ENCODE measurements around the gene IGHMBP2. TPM values are rescaled to one million over a fixed set of nuclear protein-coding genes. Genes with fewer than 3 reads are reported as not detected.
A peak's percentile ranks its signal among the peaks of the same experiment; 100 is the strongest.

Gene IGHMBP2
- total RNA-seq, 4 donors from 2014 or later, result 15.5 to 22.3 (median 18.1) TPM

DNA sequence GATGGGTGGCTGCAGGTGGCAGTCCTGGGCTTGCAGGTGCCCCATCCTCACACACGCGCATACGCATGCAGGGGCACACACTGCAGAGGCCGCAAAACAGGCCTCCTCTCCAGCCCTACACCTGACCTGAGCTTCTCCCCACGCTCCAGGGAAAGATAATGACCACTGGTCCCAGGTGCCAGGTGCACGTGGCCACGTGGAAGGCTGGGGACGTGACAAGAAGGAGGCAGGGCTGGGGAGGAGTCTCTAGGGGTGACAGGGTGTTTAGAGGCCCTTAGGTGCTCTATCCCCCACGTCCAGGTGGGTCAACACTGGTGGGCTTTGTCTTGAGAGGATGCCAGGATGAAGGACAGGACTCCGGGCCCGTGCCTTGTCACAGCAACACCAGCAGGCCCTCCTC, 38.5 kb upstream of the IGHMBP2 start:
- in situ Hi-C loops (cut with MboI; ENCODE audit: low sequenced_read_pairs in 4 of 4), result loop anchor here in 1 of 4 donors (25.0 kb wide), 1 partner anchor 103 kb away; the partner anchor contains the start of gene TESMIN
- Histone ChIP-seq H3K27me3 (no peaks in the 10 kb centered on the region), H3K4me3 (no peak overlapping the region), H3K9me3 (no peaks in the 10 kb centered on the region), H3K36me3 (no peaks in the 10 kb centered on the region), H3K27ac (no peak overlapping the region), H3K4me1 (no peaks in the 10 kb centered on the region)
- no peak for DNase-seq
- TF ChIP-seq, protein P1, sequence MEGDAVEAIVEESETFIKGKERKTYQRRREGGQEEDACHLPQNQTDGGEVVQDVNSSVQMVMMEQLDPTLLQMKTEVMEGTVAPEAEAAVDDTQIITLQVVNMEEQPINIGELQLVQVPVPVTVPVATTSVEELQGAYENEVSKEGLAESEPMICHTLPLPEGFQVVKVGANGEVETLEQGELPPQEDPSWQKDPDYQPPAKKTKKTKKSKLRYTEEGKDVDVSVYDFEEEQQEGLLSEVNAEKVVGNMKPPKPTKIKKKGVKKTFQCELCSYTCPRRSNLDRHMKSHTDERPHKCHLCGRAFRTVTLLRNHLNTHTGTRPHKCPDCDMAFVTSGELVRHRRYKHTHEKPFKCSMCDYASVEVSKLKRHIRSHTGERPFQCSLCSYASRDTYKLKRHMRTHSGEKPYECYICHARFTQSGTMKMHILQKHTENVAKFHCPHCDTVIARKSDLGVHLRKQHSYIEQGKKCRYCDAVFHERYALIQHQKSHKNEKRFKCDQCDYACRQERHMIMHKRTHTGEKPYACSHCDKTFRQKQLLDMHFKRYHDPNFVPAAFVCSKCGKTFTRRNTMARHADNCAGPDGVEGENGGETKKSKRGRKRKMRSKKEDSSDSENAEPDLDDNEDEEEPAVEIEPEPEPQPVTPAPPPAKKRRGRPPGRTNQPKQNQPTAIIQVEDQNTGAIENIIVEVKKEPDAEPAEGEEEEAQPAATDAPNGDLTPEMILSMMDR (IDR thresholded peaks at IDR 0.05 in 4 of 5, conservative IDR thresholded peaks at IDR 0.05 in 1 of 5), result no peak
- TF ChIP-seq POLR2A (IDR thresholded peaks at IDR 0.05), result no peak
- intact Hi-C loops (cut with DNase I; ENCODE audit: low total_unique reads), result no loop called here
- no peak for ATAC-seq

DNA sequence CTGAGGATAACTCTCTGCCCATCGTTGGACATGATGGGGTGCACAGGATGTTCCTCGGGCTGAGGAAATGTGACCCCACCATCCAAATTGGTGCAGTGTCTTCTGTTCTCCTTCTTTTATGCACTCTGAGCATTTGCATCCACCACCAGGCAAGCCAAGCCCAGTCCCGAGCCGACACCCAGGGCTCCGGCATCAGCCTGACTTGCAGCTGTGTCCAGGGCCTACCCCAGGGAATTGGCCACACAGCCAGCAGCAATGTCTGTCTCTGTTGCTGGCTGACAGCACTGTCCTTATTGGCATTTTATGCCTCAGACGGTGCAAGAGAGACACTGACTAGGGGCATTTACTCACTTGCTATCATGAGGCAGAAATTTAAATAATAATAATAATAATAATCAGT, 36.6 kb upstream of the IGHMBP2 start:
- TF ChIP-seq, protein P1 (IDR thresholded peaks at IDR 0.05 in 4 of 5, conservative IDR thresholded peaks at IDR 0.05 in 1 of 5), result no peak
- no peak for TF ChIP-seq POLR2A (IDR thresholded peaks at IDR 0.05)

GRCh38 chr11:68868221-68868835, 35.4 kb upstream of the IGHMBP2 start:
- Histone ChIP-seq H3K27me3 (no peaks in the 10 kb centered on the region), H3K36me3 (no peaks in the 10 kb centered on the region), H3K27ac (no peak overlapping the region), H3K4me3 (no peak overlapping the region), H3K4me1 (peaks cover 0 to 4% of the 10 kb centered on the region in 2 donors), H3K9me3 (no peaks in the 10 kb centered on the region)
- in situ Hi-C loops (cut with MboI; ENCODE audit: low sequenced_read_pairs in 4 of 4) (loop anchor here in 1 of 4 donors (25.0 kb wide), 1 partner anchor 106 kb away; the partner anchor contains the start of gene TESMIN), intact Hi-C loops (cut with DNase I; ENCODE audit: low total_unique reads) (no loop called here)
- ATAC-seq (no peak), DNase-seq (no peak)
- TF ChIP-seq POLR2A (IDR thresholded peaks at IDR 0.05), result no peak
- TF ChIP-seq, protein P1 (IDR thresholded peaks at IDR 0.05 in 4 of 5, conservative IDR thresholded peaks at IDR 0.05 in 1 of 5), result no peak

More for the DNA sequence above, 36.6 kb upstream of the IGHMBP2 start:
- Histone ChIP-seq H3K4me3 (no peak overlapping the region), H3K9me3 (no peaks in the 10 kb centered on the region), H3K4me1 (no peaks in the 10 kb centered on the region), H3K27me3 (no peaks in the 10 kb centered on the region), H3K27ac (no peak overlapping the region), H3K36me3 (no peaks in the 10 kb centered on the region)
- intact Hi-C loops (cut with DNase I; ENCODE audit: low total_unique reads) (no loop called here), in situ Hi-C loops (cut with MboI; ENCODE audit: low sequenced_read_pairs in 4 of 4) (loop anchor here in 1 of 4 donors (25.0 kb wide), 1 partner anchor 105 kb away; the partner anchor contains the start of gene TESMIN)
- ATAC-seq, result no peak
- no peak for DNase-seq

- Histone ChIP-seq H3K4me3 (peak overlapping the region; percentile 44 to 56 (median 50)), H3K4me1 (peaks cover 0 to 4% of the 10 kb centered on the region in 2 donors), H3K27me3 (peaks cover 0 to 2% (median 0%) of the 10 kb centered on the region in 3 donors), H3K36me3 (no peaks in the 10 kb centered on the region), H3K27ac (no peak overlapping the region), H3K9me3 (no peaks in the 10 kb centered on the region)
- in situ Hi-C loops (cut with MboI; ENCODE audit: low sequenced_read_pairs in 4 of 4), result loop anchor here in 1 of 4 donors (25.0 kb wide), 1 partner anchor 108 kb away; the partner anchor contains the start of gene TESMIN
- TF ChIP-seq, protein P1 (IDR thresholded peaks at IDR 0.05 in 4 of 5, conservative IDR thresholded peaks at IDR 0.05 in 1 of 5), result no peak
- TF ChIP-seq POLR2A (IDR thresholded peaks at IDR 0.05), result no peak
- DNase-seq (no peak), ATAC-seq (no peak)
- intact Hi-C loops (cut with DNase I; ENCODE audit: low total_unique reads), result no loop called here
These were observed 33.2 kb upstream of the IGHMBP2 start for GRCh38 chr11:68870470-68870869.

Measured in gastrocnemius medialis (tissue), 4 donors.